ENCODE measurements around the gene SKAP2. TPM values are rescaled to one million over a fixed set of nuclear protein-coding genes. Genes with fewer than 3 reads are reported as not detected.

The SKAP2 gene
- polyA plus RNA-seq, 1 donor (not counting 4 experiments of a cell fraction or from before 2014, with no cell fraction given) = 15.0 TPM

- H3K9me3 ChIP-seq (ENCODE audit: control insufficient read depth, low read depth, low read length) = no peaks in the 10 kb centered on the region
- no peak overlapping the region for H3K4me2 ChIP-seq (ENCODE audit: control insufficient read depth, extremely low read depth, insufficient read depth, low read depth, low read length)
- FAIRE-seq (no peak), DNase-seq (ENCODE audit: low read depth, low spot score) (no peak)
- no peak overlapping the region for H3K4me3 ChIP-seq (ENCODE audit: control insufficient read depth in 2 of 3, extremely low read depth in 1 of 3, insufficient read depth in 2 of 3, low read depth in 1 of 3, low read length in 3 of 3)
- no peaks in the 10 kb centered on the region for H3K27me3 ChIP-seq (ENCODE audit: control insufficient read depth, extremely low read depth, insufficient read depth, low read length)
- H3K4me1 ChIP-seq (ENCODE audit: control insufficient read depth, extremely low read depth, insufficient read depth, low read length) = peaks cover 7% of the 10 kb centered on the region
- TF ChIP-seq EZH2 (IDR thresholded peaks at IDR 0.05; ENCODE audit: low read length) (no peak), CTCF (optimal IDR thresholded peaks at IDR 0.05 in 1 of 3, IDR thresholded peaks at IDR 0.05 in 1 of 3, conservative IDR thresholded peaks at IDR 0.05 in 1 of 3; ENCODE audit: extremely low read depth in 1 of 3, insufficient read depth in 2 of 3, low read length in 3 of 3) (no peak)
- no peak overlapping the region for H3K27ac ChIP-seq (ENCODE audit: control insufficient read depth, insufficient read depth, low read length)
- H3K79me2 ChIP-seq (ENCODE audit: control insufficient read depth, insufficient read depth, low read length) = no peaks in the 10 kb centered on the region
- dilution Hi-C loops (cut with MboI; ENCODE audit: extremely low pct_ligation_motif_present, low sequenced_read_pairs) = no loop called here
- H3K9ac ChIP-seq (ENCODE audit: control insufficient read depth, extremely low read depth, insufficient read depth, low read length) = no peak overlapping the region
- H3K9me1 ChIP-seq (ENCODE audit: control insufficient read depth, extremely low read depth, insufficient read depth, low read length) = no peaks in the 10 kb centered on the region
- H3K36me3 ChIP-seq (ENCODE audit: control insufficient read depth in 2 of 2, extremely low read depth in 1 of 2, insufficient read depth in 2 of 2, low read length in 2 of 2) = no peaks in the 10 kb centered on the region
- no peaks in the 10 kb centered on the region for H4K20me1 ChIP-seq (ENCODE audit: control insufficient read depth, extremely low read depth, insufficient read depth, low read length)
- H2AFZ ChIP-seq (ENCODE audit: control insufficient read depth, low read length) = no peak overlapping the region
Measured at GRCh38 chr7:26630941-26631580, 233.3 kb downstream of the SKAP2 start.

GRCh38 chr7:26630361-26630760 lies 234.0 kb downstream of the SKAP2 start:
- no peak for DNase-seq (ENCODE audit: low read depth, low spot score)
- Histone ChIP-seq H3K4me2 (ENCODE audit: control insufficient read depth, extremely low read depth, insufficient read depth, low read depth, low read length) (no peak overlapping the region), H3K79me2 (ENCODE audit: control insufficient read depth, insufficient read depth, low read length) (no peaks in the 10 kb centered on the region), H3K9me1 (ENCODE audit: control insufficient read depth, extremely low read depth, insufficient read depth, low read length) (no peaks in the 10 kb centered on the region), H3K27ac (ENCODE audit: control insufficient read depth, insufficient read depth, low read length) (no peak overlapping the region), H3K36me3 (ENCODE audit: control insufficient read depth in 2 of 2, extremely low read depth in 1 of 2, insufficient read depth in 2 of 2, low read length in 2 of 2) (no peaks in the 10 kb centered on the region), H3K9ac (ENCODE audit: control insufficient read depth, extremely low read depth, insufficient read depth, low read length) (no peak overlapping the region), H3K27me3 (ENCODE audit: control insufficient read depth, extremely low read depth, insufficient read depth, low read length) (no peaks in the 10 kb centered on the region), H3K9me3 (ENCODE audit: control insufficient read depth, low read depth, low read length) (no peaks in the 10 kb centered on the region), H3K4me3 (ENCODE audit: control insufficient read depth in 2 of 3, extremely low read depth in 1 of 3, insufficient read depth in 2 of 3, low read depth in 1 of 3, low read length in 3 of 3) (no peak overlapping the region), H4K20me1 (ENCODE audit: control insufficient read depth, extremely low read depth, insufficient read depth, low read length) (no peaks in the 10 kb centered on the region), H2AFZ (ENCODE audit: control insufficient read depth, low read length) (no peak overlapping the region), H3K4me1 (ENCODE audit: control insufficient read depth, extremely low read depth, insufficient read depth, low read length) (peaks cover 7% of the 10 kb centered on the region)
- dilution Hi-C loops (cut with MboI; ENCODE audit: extremely low pct_ligation_motif_present, low sequenced_read_pairs) = no loop called here
- no peak for FAIRE-seq
- no peak for TF ChIP-seq EZH2 (IDR thresholded peaks at IDR 0.05; ENCODE audit: low read length)
- TF ChIP-seq CTCF (optimal IDR thresholded peaks at IDR 0.05 in 1 of 3, IDR thresholded peaks at IDR 0.05 in 1 of 3, conservative IDR thresholded peaks at IDR 0.05 in 1 of 3; ENCODE audit: extremely low read depth in 1 of 3, insufficient read depth in 2 of 3, low read length in 3 of 3) = no peak

All from keratinocyte (primary cell).